GM12891 (cell line): ENCODE results near the gene TRAPPC10.

Experiments used
- PAX5 ChIP-seq: IDR thresholded peaks from 2 replicates; pipeline ENCODE4 v1.6.1; 2011; ENCODE audit warnings: low read length, moderate library complexity, mild to moderate bottlenecking; ENCODE audit not compliant: insufficient read depth, severe bottlenecking
- POLR2A ChIP-seq: IDR thresholded peaks from 2 replicates; pipeline ENCODE4 v1.6.1; 2011; ENCODE audit warnings: low read depth, low read length, control low read depth
- POLR2AphosphoS5 ChIP-seq: IDR thresholded peaks from 2 replicates; pipeline ENCODE4 v1.6.1; 2011; ENCODE audit warnings: low read depth, low read length, control low read depth
- SPI1 ChIP-seq: IDR thresholded peaks from 2 replicates; pipeline ENCODE4 v1.6.1; 2011; ENCODE audit warnings: low read depth, low read length, control low read depth

DNA sequence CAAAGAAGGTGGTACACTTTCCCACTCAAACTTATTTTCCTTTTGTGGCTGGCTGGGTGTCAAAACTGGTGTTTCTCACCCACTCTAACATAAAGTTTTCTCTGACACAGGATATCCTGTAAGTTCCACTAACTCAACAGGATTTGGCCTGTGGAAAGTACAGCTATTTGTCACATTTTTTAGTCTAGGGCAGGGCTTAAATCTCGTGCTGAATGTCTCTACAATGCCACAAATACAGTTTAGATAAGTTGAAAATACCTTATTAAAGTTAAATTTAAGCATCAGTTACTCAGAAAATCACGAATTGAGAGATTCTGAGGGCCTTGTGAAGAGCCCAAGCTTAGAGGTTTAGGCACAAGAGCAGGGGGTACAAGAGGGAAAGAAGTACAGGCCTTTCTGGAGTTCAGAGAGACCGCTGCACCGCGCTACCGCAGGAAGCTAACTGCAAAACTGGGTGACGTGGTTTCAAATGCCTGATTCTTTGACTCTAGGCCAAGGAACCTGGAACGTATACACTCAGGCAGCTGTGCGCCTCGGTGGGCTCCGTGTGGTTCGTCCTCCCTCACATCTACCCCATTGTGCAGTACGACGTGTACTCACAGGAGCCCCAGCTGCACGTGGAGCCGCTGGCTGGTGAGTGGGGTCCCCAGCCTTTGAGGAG is 71.7 kb downstream of the TRAPPC10 start:
- TF ChIP-seq SPI1 (no peak), POLR2A (no peak), POLR2AphosphoS5 (no peak), PAX5 (no peak)
